ENCODE measurements around the gene PLB1. TPM values are rescaled to one million over a fixed set of nuclear protein-coding genes. Genes with fewer than 3 reads are reported as not detected.

PLB1 gene
- total RNA-seq, 1 donor: 9.2 TPM

DNA sequence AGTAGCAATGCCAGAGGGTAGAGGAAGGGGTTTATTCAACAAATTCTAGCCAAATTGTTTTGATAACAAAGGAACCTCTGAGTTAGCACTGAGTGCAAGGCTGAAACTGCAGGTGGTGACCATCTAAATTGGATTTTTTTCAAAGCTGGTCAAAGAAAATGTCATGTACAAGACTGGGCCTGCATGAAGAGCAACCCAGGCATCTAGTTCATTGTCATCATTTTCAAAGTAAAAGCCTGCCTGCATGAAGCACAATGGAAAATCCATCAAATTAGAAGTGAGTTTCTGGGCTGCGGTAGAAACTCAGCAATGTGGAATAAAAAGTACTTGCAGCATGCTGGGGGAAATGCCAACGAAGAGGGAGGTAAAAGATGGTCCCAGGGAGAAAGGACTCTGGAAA lies 175.0 kb downstream of the PLB1 start:
- Histone ChIP-seq H3K9me3 (ENCODE audit: low read depth, low read length) (no peaks in the 10 kb centered on the region), H3K27me3 (ENCODE audit: insufficient read depth, low read length) (no peaks in the 10 kb centered on the region), H3K4me3 (ENCODE audit: low read length) (no peak overlapping the region), H3K4me1 (ENCODE audit: insufficient read depth, low read length) (no peaks in the 10 kb centered on the region)

DNA sequence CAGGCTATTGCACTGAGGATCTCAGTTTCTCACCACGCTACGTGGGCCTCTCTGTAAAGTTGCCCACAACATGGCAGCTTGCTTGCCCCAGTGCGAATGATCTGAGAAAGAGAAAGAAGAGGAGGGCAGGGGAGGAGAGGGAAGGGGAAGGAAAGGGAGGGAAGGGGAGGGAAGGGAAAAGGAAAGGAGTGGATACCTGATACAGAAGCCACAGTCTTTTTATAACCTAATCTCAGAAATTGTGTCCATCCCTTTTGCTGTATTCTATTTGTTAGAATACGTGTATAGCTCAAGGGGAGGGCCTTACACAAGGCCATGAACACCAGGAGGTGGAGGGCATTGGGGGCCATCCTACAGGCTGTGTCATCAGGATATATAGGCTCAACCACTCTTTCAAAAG lies 177.5 kb downstream of the PLB1 start:
- Histone ChIP-seq H3K27me3 (ENCODE audit: insufficient read depth, low read length) (no peaks in the 10 kb centered on the region), H3K9me3 (ENCODE audit: low read depth, low read length) (no peaks in the 10 kb centered on the region), H3K4me1 (ENCODE audit: insufficient read depth, low read length) (no peaks in the 10 kb centered on the region), H3K4me3 (ENCODE audit: low read length) (no peak overlapping the region)

GRCh38 chr2:28674062-28674712 lies 178.3 kb downstream of the PLB1 start:
- H3K4me3 ChIP-seq (ENCODE audit: low read length): no peak overlapping the region
- H3K9me3 ChIP-seq (ENCODE audit: low read depth, low read length): no peaks in the 10 kb centered on the region
- H3K4me1 ChIP-seq (ENCODE audit: insufficient read depth, low read length): no peaks in the 10 kb centered on the region
- H3K27me3 ChIP-seq (ENCODE audit: insufficient read depth, low read length): no peaks in the 10 kb centered on the region

GRCh38 chr2:28674713-28675068 lies 178.8 kb downstream of the PLB1 start:
- no peaks in the 10 kb centered on the region for H3K27me3 ChIP-seq (ENCODE audit: insufficient read depth, low read length)
- H3K9me3 ChIP-seq (ENCODE audit: low read depth, low read length): no peaks in the 10 kb centered on the region
- H3K4me1 ChIP-seq (ENCODE audit: insufficient read depth, low read length): no peaks in the 10 kb centered on the region
- H3K4me3 ChIP-seq (ENCODE audit: low read length): no peak overlapping the region

- Histone ChIP-seq H3K27me3 (ENCODE audit: insufficient read depth, low read length) (no peaks in the 10 kb centered on the region), H3K9me3 (ENCODE audit: low read depth, low read length) (no peaks in the 10 kb centered on the region), H3K4me1 (ENCODE audit: insufficient read depth, low read length) (peaks cover 9% of the 10 kb centered on the region), H3K4me3 (ENCODE audit: low read length) (no peak overlapping the region)
Measured at GRCh38 chr2:28676152-28676835, 180.4 kb downstream of the PLB1 start.

- Histone ChIP-seq H3K27me3 (ENCODE audit: insufficient read depth, low read length) (no peaks in the 10 kb centered on the region), H3K4me1 (ENCODE audit: insufficient read depth, low read length) (peaks cover 13% of the 10 kb centered on the region), H3K4me3 (ENCODE audit: low read length) (no peak overlapping the region), H3K9me3 (ENCODE audit: low read depth, low read length) (no peaks in the 10 kb centered on the region)
Measured at GRCh38 chr2:28678175-28678855, 182.5 kb downstream of the PLB1 start.

DNA sequence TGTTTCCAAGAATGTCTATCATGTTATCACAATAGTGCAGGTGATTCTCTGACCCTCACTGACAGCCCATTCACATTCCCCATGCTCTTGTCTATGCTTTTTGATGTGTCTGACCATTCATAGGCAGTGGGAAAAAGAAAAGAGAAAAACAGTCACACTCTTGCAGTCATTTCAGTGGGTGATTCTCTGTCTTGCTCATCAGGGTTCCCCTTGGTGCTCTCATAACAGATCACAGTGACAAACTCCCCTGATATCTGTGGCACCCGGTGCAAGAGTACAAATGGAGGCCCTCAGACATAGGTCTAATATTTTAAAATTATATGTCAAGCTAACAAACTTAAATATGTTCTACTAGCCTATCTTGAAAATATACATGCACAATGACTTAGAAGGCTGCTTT lies 183.1 kb downstream of the PLB1 start:
- peaks cover 13% of the 10 kb centered on the region for H3K4me1 ChIP-seq (ENCODE audit: insufficient read depth, low read length)

GRCh38 chr2:28680657-28681056 lies 184.8 kb downstream of the PLB1 start:
- Histone ChIP-seq H3K4me3 (ENCODE audit: low read length) (no peak overlapping the region), H3K9me3 (ENCODE audit: low read depth, low read length) (no peaks in the 10 kb centered on the region)

More for the DNA sequence above, 183.1 kb downstream of the PLB1 start:
- no peak overlapping the region for H3K4me3 ChIP-seq (ENCODE audit: low read length)
- no peaks in the 10 kb centered on the region for H3K27me3 ChIP-seq (ENCODE audit: insufficient read depth, low read length)
- no peaks in the 10 kb centered on the region for H3K9me3 ChIP-seq (ENCODE audit: low read depth, low read length)

DNA sequence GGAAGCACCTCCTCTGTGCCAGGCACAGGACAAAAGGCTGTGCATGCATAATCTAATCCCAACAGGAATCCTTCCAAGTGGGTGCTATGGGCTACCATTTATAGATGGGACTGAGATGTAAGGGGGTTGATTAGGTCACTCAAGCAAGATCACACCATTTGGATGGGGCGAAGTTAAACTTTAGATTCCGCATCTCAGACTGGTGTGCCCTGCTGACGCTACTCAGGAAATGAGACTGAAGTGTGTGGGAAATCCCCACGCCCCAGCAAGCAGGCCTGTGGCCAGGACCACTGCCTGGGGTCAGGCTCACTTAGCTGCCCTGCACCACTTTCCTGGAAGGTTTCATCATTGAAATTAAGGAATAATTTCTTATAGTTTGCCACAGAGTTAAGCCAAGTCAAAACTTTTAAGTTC lies 185.3 kb downstream of the PLB1 start:
- H3K9me3 ChIP-seq (ENCODE audit: low read depth, low read length): no peaks in the 10 kb centered on the region
- H3K27me3 ChIP-seq (ENCODE audit: insufficient read depth, low read length): no peaks in the 10 kb centered on the region
- H3K4me1 ChIP-seq (ENCODE audit: insufficient read depth, low read length): peaks cover 18% of the 10 kb centered on the region
- no peak overlapping the region for H3K4me3 ChIP-seq (ENCODE audit: low read length)

More at GRCh38 chr2:28680657-28681056, 184.8 kb downstream of the PLB1 start:
- Histone ChIP-seq H3K4me1 (ENCODE audit: insufficient read depth, low read length) (peaks cover 18% of the 10 kb centered on the region), H3K27me3 (ENCODE audit: insufficient read depth, low read length) (no peaks in the 10 kb centered on the region)

DNA sequence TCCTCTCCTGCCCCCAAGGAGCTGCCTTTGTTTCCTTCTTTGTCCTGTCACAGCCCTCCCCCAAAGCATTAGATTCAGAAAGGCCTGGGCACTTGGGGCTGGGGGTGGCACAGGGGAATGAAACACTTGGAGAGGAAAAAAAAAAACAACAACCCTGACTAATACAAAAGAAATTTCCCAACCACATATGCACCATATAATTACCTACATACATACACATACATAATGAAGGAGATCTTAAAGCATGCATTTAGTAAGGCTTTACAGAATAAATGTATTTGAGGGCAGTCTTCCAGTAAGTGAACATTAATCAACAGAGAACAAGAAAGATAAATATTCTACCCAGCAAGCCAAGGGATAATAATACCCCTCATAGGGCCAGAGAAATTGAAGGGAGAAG lies 185.7 kb downstream of the PLB1 start:
- no peaks in the 10 kb centered on the region for H3K9me3 ChIP-seq (ENCODE audit: low read depth, low read length)
- no peaks in the 10 kb centered on the region for H3K27me3 ChIP-seq (ENCODE audit: insufficient read depth, low read length)
- H3K4me3 ChIP-seq (ENCODE audit: low read length): no peak overlapping the region
- peaks cover 18% of the 10 kb centered on the region for H3K4me1 ChIP-seq (ENCODE audit: insufficient read depth, low read length)

DNA sequence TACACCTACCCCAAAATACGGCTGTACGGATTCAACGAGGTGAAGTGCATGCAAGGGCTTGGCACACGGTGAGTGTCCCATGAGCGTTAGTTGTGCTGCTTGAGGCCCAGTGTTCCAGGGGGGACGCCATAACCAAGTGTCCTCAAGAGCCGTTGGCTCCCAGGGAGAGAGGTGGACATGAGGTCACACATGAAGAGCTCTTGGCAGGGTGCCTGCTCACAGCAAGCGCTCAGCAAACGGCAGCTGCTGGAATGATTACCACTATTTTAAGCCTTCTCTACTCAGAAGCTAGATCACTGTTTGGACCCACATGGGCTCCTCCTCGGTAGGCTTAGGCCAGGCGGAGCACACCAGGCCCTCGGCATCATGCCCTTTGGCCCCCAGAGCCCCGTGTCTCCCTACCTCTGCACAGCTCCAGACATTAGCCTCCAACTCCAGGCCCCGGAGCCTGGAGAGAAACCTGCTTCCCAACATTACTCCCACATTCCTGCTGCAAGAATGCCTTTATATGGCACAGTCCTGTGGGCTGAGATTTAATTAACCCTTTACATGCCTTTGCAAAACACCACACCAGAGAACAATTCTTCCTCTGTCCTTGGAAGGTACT lies 187.3 kb downstream of the PLB1 start:
- no peaks in the 10 kb centered on the region for H3K9me3 ChIP-seq (ENCODE audit: low read depth, low read length)
- no peak overlapping the region for H3K4me3 ChIP-seq (ENCODE audit: low read length)
- H3K27me3 ChIP-seq (ENCODE audit: insufficient read depth, low read length): no peaks in the 10 kb centered on the region
- peaks cover 18% of the 10 kb centered on the region for H3K4me1 ChIP-seq (ENCODE audit: insufficient read depth, low read length)

- H3K9me3 ChIP-seq (ENCODE audit: low read depth, low read length): no peaks in the 10 kb centered on the region
- H3K4me3 ChIP-seq (ENCODE audit: low read length): no peak overlapping the region
- H3K27me3 ChIP-seq (ENCODE audit: insufficient read depth, low read length): no peaks in the 10 kb centered on the region
- peaks cover 18% of the 10 kb centered on the region for H3K4me1 ChIP-seq (ENCODE audit: insufficient read depth, low read length)
Measured at GRCh38 chr2:28684142-28684858, 188.4 kb downstream of the PLB1 start.

GRCh38 chr2:28687171-28687570 lies 191.3 kb downstream of the PLB1 start:
- Histone ChIP-seq H3K4me3 (ENCODE audit: low read length) (no peak overlapping the region), H3K27me3 (ENCODE audit: insufficient read depth, low read length) (no peaks in the 10 kb centered on the region), H3K9me3 (ENCODE audit: low read depth, low read length) (no peaks in the 10 kb centered on the region), H3K4me1 (ENCODE audit: insufficient read depth, low read length) (peaks cover 6% of the 10 kb centered on the region)

GRCh38 chr2:28687640-28688385 lies 192.0 kb downstream of the PLB1 start:
- Histone ChIP-seq H3K9me3 (ENCODE audit: low read depth, low read length) (no peaks in the 10 kb centered on the region), H3K4me3 (ENCODE audit: low read length) (no peak overlapping the region), H3K27me3 (ENCODE audit: insufficient read depth, low read length) (no peaks in the 10 kb centered on the region), H3K4me1 (ENCODE audit: insufficient read depth, low read length) (peaks cover 6% of the 10 kb centered on the region)

Data from mononuclear cell (primary cell).